ENCODE results near the gene GLMN.

Gene GLMN

GRCh38 chr1:92298573-92299476 is at the start of gene GLMN, which contains the start of gene RPAP2:
GLMN (minus strand) TSS chr1:92298987; CDS start chr1:92297999, 988 bp downstream.
RPAP2 (plus strand) TSS chr1:92299059; CDS start chr1:92299074, 15 bp downstream.
- DNase-seq: peak; percentile 67 to 71

- DNase-seq: peak in 1 of 2 donors; percentile 58
Measured at GRCh38 chr1:92346866-92347640, 48.3 kb upstream of the GLMN start.

- DNase-seq: no peak
Measured at GRCh38 chr1:92343061-92343460, 44.3 kb upstream of the GLMN start.

GRCh38 chr1:92342401-92342800 is 43.6 kb upstream of the GLMN start:
- DNase-seq: no peak

GRCh38 chr1:92340154-92340553 is 41.4 kb upstream of the GLMN start:
- DNase-seq: no peak

- DNase-seq: no peak
Measured at GRCh38 chr1:92333668-92334067, 34.9 kb upstream of the GLMN start.

GRCh38 chr1:92329347-92330129 is 30.8 kb upstream of the GLMN start:
- DNase-seq: no peak

- no peak for DNase-seq
Measured at GRCh38 chr1:92327794-92328193, 29.0 kb upstream of the GLMN start.

- no peak for DNase-seq
Measured at GRCh38 chr1:92326681-92327080, 27.9 kb upstream of the GLMN start.

- DNase-seq: no peak
Measured at GRCh38 chr1:92324784-92325183, 26.0 kb upstream of the GLMN start.

- no peak for DNase-seq
Measured at GRCh38 chr1:92323473-92324453, 25.0 kb upstream of the GLMN start.

GRCh38 chr1:92317836-92318493 is 19.2 kb upstream of the GLMN start:
- peak in 1 of 2 donors; percentile 36 for DNase-seq

- no peak for DNase-seq
Measured at GRCh38 chr1:92315766-92316599, 17.2 kb upstream of the GLMN start.

GRCh38 chr1:92314024-92314423 is 15.2 kb upstream of the GLMN start:
- no peak for DNase-seq

GRCh38 chr1:92310185-92310597 is 11.4 kb upstream of the GLMN start:
- DNase-seq: peak in 1 of 2 donors; percentile 56

- DNase-seq: no peak
Measured at GRCh38 chr1:92307980-92308379, 9.2 kb upstream of the GLMN start.

- DNase-seq: no peak
Measured at GRCh38 chr1:92306020-92306419, 7.2 kb upstream of the GLMN start.

GRCh38 chr1:92301021-92301420 is 2.2 kb upstream of the GLMN start:
- no peak for DNase-seq

- no peak for DNase-seq
Measured at GRCh38 chr1:92299477-92300150, 827 bp upstream of the GLMN start.

- DNase-seq: no peak
Measured at GRCh38 chr1:92298213-92298572, 594 bp downstream of the GLMN start.

All from bone marrow (tissue), 2 donors.